GM23248 (cell line): ENCODE measurements around the gene GDI2. TPM values are rescaled to one million over a fixed set of nuclear protein-coding genes. Genes with fewer than 3 reads are reported as not detected.

Experiments
- DNase-seq: peaks from one replicate; pipeline ENCODE4 v3.0.0-alpha.2; 2015
- H2AFZ ChIP-seq: fragments of 200-600 bp; sonication (generic); 2 replicates; pipeline ENCODE4 v1.6.1; 2016; ENCODE audit warnings: antibody characterized with exemption
- H3F3A ChIP-seq: fragments of 200-600 bp; sonication (generic); 2 replicates; pipeline ENCODE4 v1.6.1; 2016; ENCODE audit warnings: mild to moderate bottlenecking, antibody characterized with exemption, mixed run types; ENCODE audit not compliant: insufficient read depth
- H3K27ac ChIP-seq: fragments of 200-600 bp; sonication (generic); 2 replicates; pipeline ENCODE4 v1.5.1; 2016; ENCODE audit warnings: mild to moderate bottlenecking
- H3K27me3 ChIP-seq: fragments of 200-600 bp; sonication (generic); replicated peaks from 2 replicates; pipeline ENCODE4 v1.6.1; 2016; ENCODE audit warnings: mild to moderate bottlenecking; ENCODE audit not compliant: insufficient read depth
- H3K36me3 ChIP-seq: fragments of 200-600 bp; sonication (generic); 2 replicates; pipeline ENCODE4 v1.6.1; 2016; ENCODE audit warnings: low read depth, mild to moderate bottlenecking
- H3K4me1 ChIP-seq: fragments of 200-600 bp; sonication (generic); 2 replicates; pipeline ENCODE4 v1.6.1; 2016; ENCODE audit warnings: mild to moderate bottlenecking; ENCODE audit not compliant: insufficient read depth
- H3K4me2 ChIP-seq: fragments of 200-600 bp; sonication (generic); one replicate; pipeline ENCODE4 v1.6.1; 2016; ENCODE audit warnings: mild to moderate bottlenecking; ENCODE audit not compliant: unreplicated experiment
- H3K4me3 ChIP-seq: fragments of 200-600 bp; sonication (generic); 2 replicates; pipeline ENCODE4 v1.5.1; 2016; ENCODE audit warnings: mild to moderate bottlenecking
- H3K79me2 ChIP-seq: fragments of 200-600 bp; sonication (generic); 2 replicates; pipeline ENCODE4 v1.6.1; 2016; ENCODE audit warnings: mild to moderate bottlenecking; ENCODE audit not compliant: insufficient read depth
- H3K9ac ChIP-seq: fragments of 200-600 bp; sonication (generic); 2 replicates; pipeline ENCODE4 v1.6.1; 2016; ENCODE audit warnings: mild to moderate bottlenecking
- H3K9me2 ChIP-seq: fragments of 200-600 bp; sonication (generic); 2 replicates; pipeline ENCODE4 v1.6.1; 2016; ENCODE audit warnings: mixed run types, mild to moderate bottlenecking, moderate library complexity; ENCODE audit not compliant: insufficient read depth
- H3K9me3 ChIP-seq: fragments of 200-600 bp; sonication (generic); one replicate; pipeline ENCODE4 v1.6.1; 2017; ENCODE audit warnings: low read depth
- H4K20me1 ChIP-seq: fragments of 200-600 bp; sonication (generic); 2 replicates; pipeline ENCODE4 v1.6.0; 2016; ENCODE audit not compliant: insufficient read depth
- EZH2 ChIP-seq: fragments of 200-600 bp; sonication (generic); IDR thresholded peaks from 2 replicates; pipeline ENCODE4 v1.6.1; 2018; ENCODE audit warnings: antibody characterized with exemption, mild to moderate bottlenecking; ENCODE audit not compliant: insufficient read depth, poor library complexity, severe bottlenecking
- EZH2phosphoT487 ChIP-seq: fragments of 200-600 bp; sonication (generic); IDR thresholded peaks from 2 replicates; pipeline ENCODE4 v1.6.1; 2018; ENCODE audit warnings: antibody characterized with exemption, moderate library complexity, mild to moderate bottlenecking, low read depth; ENCODE audit not compliant: insufficient read depth
- WGBS, 2 experiments: methylation state at CpG; one replicate each; pipeline ENCODE4 v1.1.6; 2015 to 2017; ENCODE audit warnings: low lambda C conversion rate in 2 of 2, low coverage in 1 of 2; ENCODE audit errors: missing lambda C conversion rate in 2 of 2; 5-methylcytosine and 5-hydroxymethylcytosine counted together
- in situ Hi-C: fragments of 300-500 bp; cut with MboI; formaldehyde crosslinking; loops from 2 replicates; pipeline ENCODE4 v1.15.0; 2020
- polyA plus RNA-seq: library from polyadenylated mRNA; unstranded; fragments of >200 nt; fragmentation: Nextera tagmentation; extraction: Ambion mirVana; gene quantifications from 2 replicates; pipeline ENCODE4 v1.2.1, GENCODE V29; 2016
- total RNA-seq: library from RNA; depleted of rRNA; stranded (reverse); fragments of >200 nt; shearing (Covaris generic); gene quantifications from 2 replicates; pipeline ENCODE4 v1.2.3, GENCODE V29; 2014

GDI2 gene
- total and polyA plus RNA-seq, 2 experiments from 2014 or later = 195 to 350 TPM

DNA sequence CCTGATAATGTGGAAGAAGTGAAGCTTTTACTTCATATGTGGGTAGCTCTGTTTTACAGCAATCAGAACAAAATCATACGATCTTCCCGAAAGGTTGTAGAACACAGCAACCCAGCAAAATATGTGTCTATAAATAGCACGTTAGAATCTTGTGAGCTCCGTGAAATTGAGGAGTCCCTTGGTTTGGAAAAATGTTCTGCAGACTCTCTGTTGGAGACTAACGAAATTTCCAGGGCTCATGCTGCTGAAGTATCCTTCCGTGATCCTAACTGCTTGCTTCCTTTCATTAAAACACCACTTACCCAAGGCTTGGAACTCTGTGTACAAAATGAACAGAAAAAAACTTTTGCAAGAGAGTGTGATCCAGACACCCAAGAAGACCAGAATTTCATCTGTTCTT, 71.1 kb downstream of the GDI2 start:
- H3K36me3 ChIP-seq = peaks cover 57% of the 10 kb centered on the region
- H3F3A ChIP-seq = no peaks in the 10 kb centered on the region
- no peak overlapping the region for H3K4me2 ChIP-seq
- in situ Hi-C loops = no loop called here
- no peak for DNase-seq
- H3K4me3 ChIP-seq = no peak overlapping the region
- H3K27ac ChIP-seq = no peak overlapping the region
- WGBS, 2 experiments = 87 to 96% methylated on average over 6 of the region's 6 CpGs
- H4K20me1 ChIP-seq = no peaks in the 10 kb centered on the region
- H3K4me1 ChIP-seq = no peaks in the 10 kb centered on the region
- no peak overlapping the region for H3K9ac ChIP-seq
- no peak for TF ChIP-seq EZH2
- TF ChIP-seq EZH2phosphoT487 = no peak
- H3K79me2 ChIP-seq = peaks cover 28% of the 10 kb centered on the region
- no peak overlapping the region for H2AFZ ChIP-seq
- H3K27me3 ChIP-seq = no peaks in the 10 kb centered on the region
- no peaks in the 10 kb centered on the region for H3K9me3 ChIP-seq
- no peaks in the 10 kb centered on the region for H3K9me2 ChIP-seq

GRCh38 chr10:5741276-5741675, 72.0 kb downstream of the GDI2 start:
- no peak overlapping the region for H3K4me3 ChIP-seq
- H3F3A ChIP-seq = no peaks in the 10 kb centered on the region
- H3K36me3 ChIP-seq = peaks cover 49% of the 10 kb centered on the region
- no peak overlapping the region for H3K4me2 ChIP-seq
- no peak overlapping the region for H3K9ac ChIP-seq
- H3K4me1 ChIP-seq = no peaks in the 10 kb centered on the region
- H3K27me3 ChIP-seq = no peaks in the 10 kb centered on the region
- H4K20me1 ChIP-seq = no peaks in the 10 kb centered on the region
- no peak overlapping the region for H2AFZ ChIP-seq
- H3K9me3 ChIP-seq = no peaks in the 10 kb centered on the region
- in situ Hi-C loops = no loop called here
- TF ChIP-seq EZH2 = no peak
- no peak for TF ChIP-seq EZH2phosphoT487
- H3K27ac ChIP-seq = no peak overlapping the region
- no peaks in the 10 kb centered on the region for H3K9me2 ChIP-seq
- peaks cover 28% of the 10 kb centered on the region for H3K79me2 ChIP-seq
- DNase-seq = no peak
- whole genome bisulfite sequencing, 2 experiments = 43 to 53% methylated on average over 1 of the region's 1 CpG

GRCh38 chr10:5738427-5738826, 74.8 kb downstream of the GDI2 start:
- 53 to 56% methylated on average over 2 of the region's 2 CpGs for WGBS, 2 experiments

DNA sequence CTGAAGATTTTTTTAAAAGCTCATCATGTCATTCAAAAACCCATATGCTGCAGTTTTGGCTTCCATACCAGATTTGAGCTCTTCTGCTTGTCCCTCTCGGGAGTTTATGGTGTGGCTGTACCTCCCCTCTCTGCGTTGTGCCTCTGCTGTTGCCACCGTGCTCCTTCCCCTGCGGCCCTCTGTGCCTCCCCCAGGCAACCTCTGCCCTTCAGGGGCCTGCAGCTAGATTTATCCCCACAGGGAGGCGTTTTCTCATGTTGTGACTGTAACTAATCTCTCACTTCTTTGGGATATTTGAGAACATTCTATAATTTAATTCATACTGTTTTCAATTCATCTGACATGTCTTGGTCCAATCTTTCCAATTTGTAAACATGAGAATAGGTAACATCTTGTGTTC, 75.9 kb downstream of the GDI2 start:
- Histone ChIP-seq H3K9ac (no peak overlapping the region), H3K27me3 (no peaks in the 10 kb centered on the region), H3K36me3 (peaks cover 30% of the 10 kb centered on the region), H3K9me3 (no peaks in the 10 kb centered on the region), H3K4me2 (no peak overlapping the region), H4K20me1 (no peaks in the 10 kb centered on the region), H3K4me1 (no peaks in the 10 kb centered on the region), H3K79me2 (peaks cover 52% of the 10 kb centered on the region), H3F3A (no peaks in the 10 kb centered on the region), H3K27ac (no peak overlapping the region), H2AFZ (no peak overlapping the region), H3K9me2 (no peaks in the 10 kb centered on the region), H3K4me3 (no peak overlapping the region)
- in situ Hi-C loops = no loop called here
- no peak for DNase-seq
- TF ChIP-seq EZH2 = no peak
- TF ChIP-seq EZH2phosphoT487 = no peak
- 67 to 74% methylated on average over 5 of the region's 5 CpGs for WGBS, 2 experiments

More at GRCh38 chr10:5738427-5738826, 74.8 kb downstream of the GDI2 start:
- TF ChIP-seq EZH2phosphoT487 (no peak), EZH2 (no peak)
- Histone ChIP-seq H3F3A (no peaks in the 10 kb centered on the region), H3K27ac (no peak overlapping the region), H3K9ac (no peak overlapping the region), H3K79me2 (peaks cover 43% of the 10 kb centered on the region), H2AFZ (no peak overlapping the region), H3K9me3 (no peaks in the 10 kb centered on the region), H3K36me3 (peaks cover 33% of the 10 kb centered on the region), H3K9me2 (no peaks in the 10 kb centered on the region), H3K4me2 (no peak overlapping the region), H3K4me3 (no peak overlapping the region), H4K20me1 (no peaks in the 10 kb centered on the region), H3K4me1 (no peaks in the 10 kb centered on the region), H3K27me3 (no peaks in the 10 kb centered on the region)
- in situ Hi-C loops = no loop called here
- DNase-seq = no peak

DNA sequence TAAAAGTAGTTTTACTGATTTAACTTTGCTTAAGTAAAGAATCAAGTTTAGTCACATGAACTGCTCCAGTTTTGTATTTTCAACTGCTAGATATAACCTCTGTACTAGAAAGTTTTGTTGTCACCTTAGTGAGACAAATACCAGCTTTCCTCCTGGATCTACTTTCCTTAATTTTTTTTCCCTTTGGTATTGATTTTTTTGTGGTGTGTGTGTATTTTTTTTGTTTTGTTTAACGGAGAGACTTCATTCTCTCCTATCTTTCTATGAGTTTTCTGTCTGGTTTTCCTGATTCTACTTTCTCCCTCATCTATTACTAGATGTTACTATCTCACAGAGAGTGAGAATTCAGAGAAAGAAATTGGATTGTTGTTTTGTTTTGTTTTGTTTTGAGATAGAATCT, 76.6 kb downstream of the GDI2 start:
- no peaks in the 10 kb centered on the region for H3K9me2 ChIP-seq
- H3K27ac ChIP-seq = no peak overlapping the region
- H3K9ac ChIP-seq = no peak overlapping the region
- in situ Hi-C loops = no loop called here
- whole genome bisulfite sequencing, 2 experiments = 92 to 100% methylated on average over 1 of the region's 1 CpG
- no peak for DNase-seq
- no peaks in the 10 kb centered on the region for H3K27me3 ChIP-seq
- no peaks in the 10 kb centered on the region for H4K20me1 ChIP-seq
- no peak overlapping the region for H3K4me3 ChIP-seq
- no peak overlapping the region for H3K4me2 ChIP-seq
- TF ChIP-seq EZH2 (no peak), EZH2phosphoT487 (no peak)
- H3K9me3 ChIP-seq = no peaks in the 10 kb centered on the region
- H2AFZ ChIP-seq = no peak overlapping the region
- H3K4me1 ChIP-seq = no peaks in the 10 kb centered on the region
- H3K36me3 ChIP-seq = peaks cover 22% of the 10 kb centered on the region
- peaks cover 56% of the 10 kb centered on the region for H3K79me2 ChIP-seq
- H3F3A ChIP-seq = no peaks in the 10 kb centered on the region
